SK-N-SH treated with all-trans-retinoic acid at 6 μM for 48 hours (cell line): ENCODE measurements around the gene KRT38.

Source experiments
- ATAC-seq: fragments of 200-7000 bp; cut with Tn5 transposase; 3 replicates; pipeline ENCODE4 v1.9.1; 2020; ENCODE audit warnings: mild to moderate bottlenecking, moderate library complexity
- ARNTL ChIP-seq: fragments of 450-650 bp; formaldehyde crosslinking; IDR thresholded peaks from 2 replicates; pipeline ENCODE4 v1.5.0; 2020; ENCODE audit warnings: low read depth, mild to moderate bottlenecking, moderate library complexity, borderline replicate concordance
- BACH2 ChIP-seq: fragments of 250-450 bp; sonication (Bioruptor Pico); IDR thresholded peaks from 2 replicates; pipeline ENCODE4 v1.9.0; 2021; ENCODE audit warnings: mild to moderate bottlenecking, borderline replicate concordance
- CREB5 ChIP-seq: fragments of 250-450 bp; sonication (Bioruptor Pico); IDR thresholded peaks from 2 replicates; pipeline ENCODE4 v1.5.1; 2020; ENCODE audit warnings: low read depth, mild to moderate bottlenecking, moderate library complexity
- CSDC2 ChIP-seq: fragments of 250-450 bp; sonication (Bioruptor Pico); IDR thresholded peaks from 2 replicates; pipeline ENCODE4 v1.5.0; 2020; ENCODE audit warnings: mild to moderate bottlenecking, moderate library complexity
- CSRNP3 ChIP-seq: fragments of 250-450 bp; sonication (Bioruptor Pico); IDR thresholded peaks from 2 replicates; pipeline ENCODE4 v1.5.1; 2021; ENCODE audit warnings: mild to moderate bottlenecking, moderate library complexity
- ESRRG ChIP-seq: fragments of 250-450 bp; sonication (Bioruptor Pico); IDR thresholded peaks from 2 replicates; pipeline ENCODE4 v1.6.1; 2021; ENCODE audit warnings: mild to moderate bottlenecking
- GLIS3 ChIP-seq: fragments of 250-450 bp; sonication (Bioruptor Pico); IDR thresholded peaks from 2 replicates; pipeline ENCODE4 v1.5.0; 2020; ENCODE audit warnings: mild to moderate bottlenecking, moderate library complexity
- ISL1 ChIP-seq: fragments of 250-450 bp; sonication (Bioruptor Pico); IDR thresholded peaks from 2 replicates; pipeline ENCODE4 v2.1.2; 2022; ENCODE audit warnings: mild to moderate bottlenecking, moderate library complexity
- OSR1 ChIP-seq: fragments of 250-450 bp; sonication (Bioruptor Pico); IDR thresholded peaks from 2 replicates; pipeline ENCODE4 v1.8.0; 2022; ENCODE audit warnings: moderate library complexity, mild to moderate bottlenecking, inconsistent platforms
- POU6F1 ChIP-seq: fragments of 250-450 bp; sonication (Bioruptor Pico); IDR thresholded peaks from 2 replicates; pipeline ENCODE4 v1.8.0; 2021; ENCODE audit warnings: low read depth, mild to moderate bottlenecking, moderate library complexity, borderline replicate concordance
- PPARA ChIP-seq: fragments of 250-450 bp; sonication (Bioruptor Pico); IDR thresholded peaks from 2 replicates; pipeline ENCODE4 v1.5.0; 2020; ENCODE audit warnings: mild to moderate bottlenecking, borderline replicate concordance
- RARB ChIP-seq: fragments of 250-450 bp; sonication (Bioruptor Pico); IDR thresholded peaks from 2 replicates; pipeline ENCODE4 v1.8.0; 2021; ENCODE audit warnings: mild to moderate bottlenecking, moderate library complexity
- SNAI2 ChIP-seq: fragments of 250-450 bp; sonication (Bioruptor Pico); IDR thresholded peaks from 2 replicates; pipeline ENCODE4 v1.5.0; 2020; ENCODE audit warnings: mild to moderate bottlenecking, moderate library complexity
- TCF4 ChIP-seq: fragments of 250-450 bp; sonication (Bioruptor Pico); IDR thresholded peaks from 2 replicates; pipeline ENCODE4 v1.8.0; 2021; ENCODE audit warnings: mild to moderate bottlenecking, moderate library complexity, borderline replicate concordance
- TOX ChIP-seq: fragments of 250-450 bp; sonication (Bioruptor Pico); IDR thresholded peaks from 2 replicates; pipeline ENCODE4 v1.8.0; 2021; ENCODE audit warnings: mild to moderate bottlenecking, moderate library complexity, borderline replicate concordance
- ZC3H10 ChIP-seq: fragments of 250-450 bp; sonication (Bioruptor Pico); IDR thresholded peaks from 2 replicates; pipeline ENCODE4 v1.5.1; 2021; ENCODE audit warnings: mild to moderate bottlenecking, moderate library complexity
- ZFP3 ChIP-seq: fragments of 250-450 bp; sonication (Bioruptor Pico); IDR thresholded peaks from 2 replicates; pipeline ENCODE4 v1.5.0; 2020; ENCODE audit warnings: mild to moderate bottlenecking, moderate library complexity
- ZFP30 ChIP-seq: fragments of 450-650 bp; formaldehyde crosslinking; IDR thresholded peaks from 2 replicates; pipeline ENCODE4 v1.5.0; 2022; ENCODE audit warnings: mild to moderate bottlenecking, moderate library complexity
- ZNF565 ChIP-seq: fragments of 450-650 bp; formaldehyde crosslinking; conservative IDR thresholded peaks from 2 replicates; pipeline ENCODE4 v1.5.0; 2020; ENCODE audit warnings: low read depth, mild to moderate bottlenecking, moderate library complexity
- ZNF70 ChIP-seq: fragments of 450-650 bp; formaldehyde crosslinking; IDR thresholded peaks from 2 replicates; pipeline ENCODE4 v1.5.0; 2020; ENCODE audit warnings: mild to moderate bottlenecking, moderate library complexity
- ZNF8 ChIP-seq: fragments of 450-650 bp; formaldehyde crosslinking; IDR thresholded peaks from 2 replicates; pipeline ENCODE4 v1.5.0; 2020; ENCODE audit warnings: mild to moderate bottlenecking, moderate library complexity

KRT38 gene

GRCh38 chr17:41440531-41441033 lies at the start of gene KRT38:
Gene KRT38 (minus strand): TSS chr17:41440983. CDS start chr17:41440921, 62 bp downstream.
- TF ChIP-seq TOX (CRISPR knock-in tag) (no peak), CSRNP3 (no peak), BACH2 (CRISPR knock-in tag) (no peak), ZFP30 (CRISPR knock-in tag) (no peak), ZFP3 (CRISPR knock-in tag) (no peak), ZNF565 (CRISPR knock-in tag) (no peak), OSR1 (CRISPR knock-in tag) (no peak), RARB (CRISPR knock-in tag) (no peak), PPARA (CRISPR knock-in tag) (no peak), CREB5 (CRISPR knock-in tag) (no peak), TCF4 (CRISPR knock-in tag) (no peak), ISL1 (CRISPR knock-in tag) (no peak), CSDC2 (no peak), ARNTL (CRISPR knock-in tag) (no peak), GLIS3 (no peak), ESRRG (no peak)
- no peak for ATAC-seq

- no peak for ATAC-seq
- TF ChIP-seq ZFP3 (CRISPR knock-in tag) (no peak), BACH2 (CRISPR knock-in tag) (no peak), ZFP30 (CRISPR knock-in tag) (no peak), ZC3H10 (CRISPR knock-in tag) (no peak), ZNF70 (no peak), CSDC2 (no peak), RARB (CRISPR knock-in tag) (no peak)
- TF ChIP-seq, all 23 proteins: peak for 0
These were observed 48.7 kb upstream of the KRT38 start, which contains the start of gene KRT36 for GRCh38 chr17:41489531-41489930. Gene KRT36 (minus strand): TSS chr17:41489910. CDS start chr17:41489864, 46 bp downstream.

GRCh38 chr17:41486809-41487530 lies 46.2 kb upstream of the KRT38 start:
- ATAC-seq: peak; percentile 46; the same call in 1 of the 3 replicates
- TF ChIP-seq ARNTL (CRISPR knock-in tag) (no peak), OSR1 (CRISPR knock-in tag) (no peak), ZNF8 (CRISPR knock-in tag) (no peak), CREB5 (CRISPR knock-in tag) (no peak), POU6F1 (no peak), ISL1 (CRISPR knock-in tag) (no peak), ZC3H10 (CRISPR knock-in tag) (no peak), PPARA (CRISPR knock-in tag) (no peak), ESRRG (no peak), CSRNP3 (no peak), SNAI2 (no peak), BACH2 (CRISPR knock-in tag) (no peak), CSDC2 (no peak), ZNF565 (CRISPR knock-in tag) (no peak), ZFP3 (CRISPR knock-in tag) (no peak)
